Measurements from ENCODE around the gene DLEC1.

GRCh38 chr3:38097446-38098375 lies 58.7 kb downstream of the DLEC1 start:
- TF ChIP-seq POLR2A (IDR thresholded peaks at IDR 0.05) (no peak), CTCF (IDR thresholded peaks at IDR 0.05) (no peak), EP300 (IDR thresholded peaks at IDR 0.05) (no peak)
